Subcutaneous adipose tissue (tissue), 4 donors: Measurements from ENCODE around the gene GPR101. TPM values are rescaled to one million over a fixed set of nuclear protein-coding genes. Genes with fewer than 3 reads are reported as not detected.

ENCODE experiments used
- CTCF ChIP-seq: fragments of 450-650 bp; IDR thresholded peaks from one replicate; pipeline ENCODE4 v1.5.1; 2016; ENCODE audit warnings: low read depth, mild to moderate bottlenecking, control low read depth, antibody characterized with exemption, moderate library complexity
- total RNA-seq, 4 donors: library from RNA; depleted of rRNA; stranded (reverse); fragments of >200 nt; gene quantifications; one replicate each; pipeline ENCODE4 v1.1.0, GENCODE V29; 2016

The GPR101 gene
- total RNA-seq, 4 donors from 2014 or later: not detected

- no peak for TF ChIP-seq CTCF
Measured at GRCh38 chrX:137052643-137053235, 18.9 kb upstream of the GPR101 start.

- TF ChIP-seq CTCF: no peak
Measured at GRCh38 chrX:137051978-137052642, 18.3 kb upstream of the GPR101 start.

- TF ChIP-seq CTCF: no peak
Measured at GRCh38 chrX:137044893-137045292, 11.1 kb upstream of the GPR101 start.

- TF ChIP-seq CTCF: no peak
Measured at GRCh38 chrX:137043736-137044135, 9.9 kb upstream of the GPR101 start.

- no peak for TF ChIP-seq CTCF
Measured at GRCh38 chrX:137041329-137041728, 7.5 kb upstream of the GPR101 start.

GRCh38 chrX:137040113-137040794, 6.5 kb upstream of the GPR101 start:
- TF ChIP-seq CTCF: no peak

GRCh38 chrX:137034508-137034872, 695 bp upstream of the GPR101 start:
- no peak for TF ChIP-seq CTCF
